Endothelial cell of umbilical vein (primary cell): ENCODE measurements around the gene RBMS3. TPM values are rescaled to one million over a fixed set of nuclear protein-coding genes. Genes with fewer than 3 reads are reported as not detected.

ENCODE experiments used
- BruUV-seq: library from RNA; stranded (reverse); fragments of 400-500 nt; replicated peaks from 2 replicates; lab custom pipeline; 2021; lab: Mats Ljungman, UMichigan
- CTCF ChIA-PET: fragments of 300-600, 350-600 bp; sonication (Branson Sonifier 250); formaldehyde crosslinking; loops from one replicate; lab custom pipeline; 2021; ENCODE audit warnings: antibody characterized with exemption, inconsistent platforms; lab: Charles Lee
- POLR2A ChIA-PET: fragments of 300-600, 350-600 bp; sonication (Branson Sonifier 250); formaldehyde crosslinking; loops from one replicate; lab custom pipeline; 2021; ENCODE audit warnings: antibody characterized with exemption, inconsistent platforms; lab: Charles Lee
- DNase-seq: peaks from one replicate; pipeline ENCODE4 v3.0.0-alpha.2; 2011; ENCODE audit warnings: low read depth, low spot score
- FAIRE-seq: peaks from 2 replicates; lab custom pipeline; 2011; peaks lifted over from hg19 to GRCh38; lab: Jason Lieb, UNC
- H2AFZ ChIP-seq: 2 replicates; pipeline ENCODE4 v1.6.0; 2012; ENCODE audit warnings: low read depth, low read length, control low read depth, inconsistent platforms
- H3K27ac ChIP-seq: 2 replicates; pipeline ENCODE4 v1.5.1; 2011; ENCODE audit warnings: low read depth, mild to moderate bottlenecking, control low read depth, low read length, moderate library complexity; ENCODE audit not compliant: insufficient read depth
- H3K27me3 ChIP-seq, 2 experiments: 2 replicates each; pipeline versions ENCODE4 v1.6.0 to v1.6.1; 2011; ENCODE audit warnings: low read length in 2 of 2, mixed read lengths in 1 of 2; ENCODE audit not compliant: control insufficient read depth in 2 of 2, insufficient read depth in 2 of 2
- H3K36me3 ChIP-seq, 2 experiments: 2 replicates in 1 of 2; 3 replicates in 1 of 2; pipeline ENCODE4 v1.5.1; 2011; ENCODE audit warnings: low read length in 2 of 2, mild to moderate bottlenecking in 1 of 2, moderate library complexity in 1 of 2; ENCODE audit not compliant: control insufficient read depth in 2 of 2, insufficient read depth in 2 of 2; ENCODE audit errors: extremely low read depth in 1 of 2
- H3K4me1 ChIP-seq: 3 replicates; pipeline ENCODE4 v1.5.1; 2011; ENCODE audit warnings: mild to moderate bottlenecking, low read length; ENCODE audit not compliant: control insufficient read depth, insufficient read depth; ENCODE audit errors: extremely low read depth
- H3K4me2 ChIP-seq: 2 replicates; pipeline ENCODE4 v1.6.1; 2011; ENCODE audit warnings: low read length, control low read depth, mixed read lengths; ENCODE audit not compliant: insufficient read depth
- H3K4me3 ChIP-seq, 3 experiments: fragments of 200-600 bp in 1 of 3; sonication (generic), shearing (Covaris generic) in 1 of 3; replicated peaks in 1 of 3; 2 replicates each; pipeline ENCODE4 v1.5.1; 2011 to 2016; ENCODE audit warnings: control low read depth in 3 of 3, low read length in 3 of 3, mild to moderate bottlenecking in 2 of 3, inconsistent platforms in 1 of 3, low read depth in 1 of 3, moderate library complexity in 1 of 3; ENCODE audit not compliant: insufficient read depth in 1 of 3
- H3K79me2 ChIP-seq: 2 replicates; pipeline ENCODE4 v1.6.0; 2012; ENCODE audit warnings: low read length, inconsistent platforms; ENCODE audit not compliant: control insufficient read depth, insufficient read depth
- H3K9ac ChIP-seq: replicated peaks from 2 replicates; pipeline ENCODE3; 2011; ENCODE audit warnings: low read length, control low read depth; ENCODE audit not compliant: insufficient read depth; ENCODE audit errors: extremely low read depth
- H3K9me1 ChIP-seq: replicated peaks from 3 replicates; pipeline ENCODE4 v1.6.0; 2011; ENCODE audit warnings: mild to moderate bottlenecking, low read length; ENCODE audit not compliant: control insufficient read depth, insufficient read depth; ENCODE audit errors: extremely low read depth
- H3K9me3 ChIP-seq: replicated peaks from 2 replicates; pipeline ENCODE4 v1.5.1; 2012; ENCODE audit warnings: low read length, inconsistent platforms; ENCODE audit not compliant: control insufficient read depth, insufficient read depth
- H4K20me1 ChIP-seq: replicated peaks from 2 replicates; pipeline ENCODE3; 2011; ENCODE audit warnings: mild to moderate bottlenecking, low read length; ENCODE audit not compliant: control insufficient read depth, insufficient read depth; ENCODE audit errors: extremely low read depth
- CTCF ChIP-seq, 2 donors: IDR thresholded peaks; 1 replicate in 1 of 2; 2 replicates in 1 of 2; pipeline ENCODE4 v1.5.1; 2011; ENCODE audit warnings: low read length in 2 of 2, mild to moderate bottlenecking in 2 of 2, moderate library complexity in 2 of 2, control low read depth in 1 of 2, inconsistent platforms in 1 of 2, low read depth in 1 of 2; ENCODE audit not compliant: insufficient read depth in 1 of 2; ENCODE audit errors: extremely low read depth in 1 of 2
- EZH2 ChIP-seq: IDR thresholded peaks from 2 replicates; pipeline ENCODE4 v1.6.1; 2012; ENCODE audit warnings: borderline replicate concordance, low read depth, mild to moderate bottlenecking, moderate library complexity, low read length, inconsistent platforms; ENCODE audit not compliant: severe bottlenecking
- FOS ChIP-seq: IDR thresholded peaks from 2 replicates; pipeline ENCODE4 v1.6.1; 2011; ENCODE audit warnings: mild to moderate bottlenecking, low read length, moderate library complexity, borderline replicate concordance; ENCODE audit not compliant: insufficient read depth
- GATA2 ChIP-seq: IDR thresholded peaks from 2 replicates; pipeline ENCODE4 v1.7.0; 2011; ENCODE audit warnings: low read depth, mild to moderate bottlenecking, moderate library complexity, mixed read lengths, low read length; ENCODE audit not compliant: insufficient read length, insufficient read depth
- JUN ChIP-seq: IDR thresholded peaks from 2 replicates; pipeline ENCODE4 v1.6.1; 2011; ENCODE audit warnings: borderline replicate concordance, low read depth; ENCODE audit not compliant: insufficient read length, insufficient read depth
- MAX ChIP-seq: IDR thresholded peaks from 2 replicates; pipeline ENCODE4 v1.6.1; 2011; ENCODE audit not compliant: insufficient read depth, insufficient read length
- MYC ChIP-seq: IDR thresholded peaks from one replicate; pipeline ENCODE4 v1.6.1; 2011; ENCODE audit warnings: mild to moderate bottlenecking, low read depth, low read length
- POLR2A ChIP-seq: IDR thresholded peaks from 2 replicates; pipeline ENCODE4 v1.6.1; 2012; ENCODE audit warnings: low read depth, mild to moderate bottlenecking, control low read depth, low read length
- POLR2AphosphoS5 ChIP-seq: IDR thresholded peaks from 2 replicates; pipeline ENCODE4 v1.6.1; 2012; ENCODE audit warnings: low read depth, mild to moderate bottlenecking, control low read depth, low read length, moderate library complexity; ENCODE audit not compliant: insufficient read depth
- dilution Hi-C: fragments of 300-500 bp; cut with MboI; formaldehyde crosslinking; loops from one replicate; pipeline ENCODE4 v1.15.0; 2019; ENCODE audit warnings: low sequenced_read_pairs; ENCODE audit not compliant: extremely low pct_ligation_motif_present
- intact Hi-C: fragments of 100-400 bp; cut with micrococcal nuclease; formaldehyde crosslinking; loops from one replicate; pipeline ENCODE4 v1.10.0; 2022
- polyA plus RNA-seq, 4 experiments: library from polyadenylated mRNA; depleted of rRNA in 3 of 4; stranded (reverse) in 3 of 4; unstranded in 1 of 4; fragments of >200 nt; gene quantifications; 2 replicates each; pipeline versions ENCODE4 v1.2.1 to v1.2.3, GENCODE V29; 2011 to 2012; ENCODE audit warnings: missing spikeins in 1 of 4
- total RNA-seq: library from RNA; stranded (reverse); gene quantifications from 2 replicates; pipeline ENCODE4 v1.2.3, GENCODE V29; 2021

Gene RBMS3
- total and polyA plus RNA-seq, 2 donors (not counting 3 experiments of a cell fraction or from before 2014, with no cell fraction given), result 13.6 to 42.3 TPM

- ChIA-PET CTCF (interaction anchor here (1.1 kb wide), 1 partner anchor 9 kb away, joined by 3 read pairs; no protein-coding TSS in a partner anchor), POLR2A (no interaction called here)
- no peaks in the 10 kb centered on the region for H3K9me3 ChIP-seq
- dilution Hi-C loops (no loop called here), intact Hi-C loops (no loop called here)
- no peak overlapping the region for H3K4me2 ChIP-seq
- DNase-seq (no peak), FAIRE-seq (no peak)
- no peaks in the 10 kb centered on the region for H3K27me3 ChIP-seq
- H4K20me1 ChIP-seq, result no peaks in the 10 kb centered on the region
- H3K9ac ChIP-seq, result no peak overlapping the region
- H3K27ac ChIP-seq, result no peak overlapping the region
- H3K4me1 ChIP-seq, result peaks cover 2% of the 10 kb centered on the region
- H3K79me2 ChIP-seq, result no peaks in the 10 kb centered on the region
- H3K36me3 ChIP-seq, result no peaks in the 10 kb centered on the region
- TF ChIP-seq POLR2AphosphoS5 (no peak), CTCF (IDR thresholded peaks at IDR 0.05; ENCODE audit: extremely low read depth in 1 of 2, insufficient read depth in 1 of 2, low read depth in 1 of 2, low read length in 2 of 2) (no peak), JUN (no peak), GATA2 (no peak), EZH2 (no peak), FOS (no peak), MYC (no peak), MAX (no peak), POLR2A (no peak)
- H3K9me1 ChIP-seq, result no peaks in the 10 kb centered on the region
- no peak overlapping the region for H2AFZ ChIP-seq
- H3K4me3 ChIP-seq, result no peak overlapping the region
- no TSS peak for BruUV-seq
Observed at GRCh38 chr3:29949131-29949530, 668.3 kb downstream of the RBMS3 start.
